H7 (cell line): ENCODE data around the gene CLTCL1. TPM values are rescaled to one million over a fixed set of nuclear protein-coding genes. Genes with fewer than 3 reads are reported as not detected.
"Not testable (repeated sequence)": the region's sequence is repeated elsewhere in the genome, so short reads cannot be mapped to it uniquely, and the experiment has no call there.

ENCODE experiments used
- DNase-seq: peaks from one replicate; pipeline ENCODE4 v3.0.0; 2012
- H3K27me3 ChIP-seq: 2 replicates; pipeline ENCODE4 v1.6.0; 2011; ENCODE audit warnings: mild to moderate bottlenecking, low read length; ENCODE audit not compliant: control insufficient read depth, insufficient read depth
- H3K36me3 ChIP-seq: replicated peaks from 2 replicates; pipeline ENCODE4 v1.5.1; 2011; ENCODE audit warnings: low read length; ENCODE audit not compliant: control insufficient read depth, insufficient read depth
- H3K4me3 ChIP-seq: 2 replicates; pipeline ENCODE4 v1.5.1; 2011; ENCODE audit warnings: low read depth, mild to moderate bottlenecking, control low read depth, low read length, moderate library complexity; ENCODE audit not compliant: insufficient read depth
- total RNA-seq: library from RNA; depleted of rRNA; stranded (reverse); fragments of >200 nt; shearing (Covaris generic); gene quantifications from 2 replicates; pipeline ENCODE4 v1.2.3, GENCODE V29; 2014

The CLTCL1 gene
- total RNA-seq, 1 experiment from 2014 or later: 10.3 TPM

DNA sequence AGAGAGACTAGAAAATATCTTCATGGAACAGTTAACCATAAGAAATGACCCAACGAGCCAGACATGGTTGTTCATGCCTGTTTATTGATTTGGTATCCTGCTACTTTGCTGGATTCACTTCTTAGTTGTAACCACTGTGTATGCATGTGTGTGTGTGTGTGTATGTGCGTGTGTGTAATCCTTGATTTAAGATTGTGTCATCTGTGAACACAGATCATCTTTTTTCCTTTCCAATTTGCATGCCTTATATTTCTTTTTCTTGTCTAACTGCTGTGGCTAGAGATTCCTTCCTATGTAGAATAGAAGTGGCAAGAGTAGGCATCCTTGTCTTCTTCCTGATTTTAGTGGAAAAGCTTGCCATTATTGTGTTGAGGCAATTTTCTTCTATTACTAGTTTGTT is 16.4 kb upstream of the CLTCL1 start:
- no peaks in the 10 kb centered on the region for H3K36me3 ChIP-seq
- DNase-seq: no peak
- H3K4me3 ChIP-seq: no peak overlapping the region

GRCh38 chr22:19306535-19306934 is 15.0 kb upstream of the CLTCL1 start:
- not testable (repeated sequence) for H3K27me3 ChIP-seq, H3K36me3 ChIP-seq, H3K4me3 ChIP-seq, DNase-seq

More for the DNA sequence above, 16.4 kb upstream of the CLTCL1 start:
- no peaks in the 10 kb centered on the region for H3K27me3 ChIP-seq

- no peak overlapping the region for H3K4me3 ChIP-seq
- no peaks in the 10 kb centered on the region for H3K27me3 ChIP-seq
- no peaks in the 10 kb centered on the region for H3K36me3 ChIP-seq
- no peak for DNase-seq
Measured at GRCh38 chr22:19304547-19304946, 13.0 kb upstream of the CLTCL1 start.

DNA sequence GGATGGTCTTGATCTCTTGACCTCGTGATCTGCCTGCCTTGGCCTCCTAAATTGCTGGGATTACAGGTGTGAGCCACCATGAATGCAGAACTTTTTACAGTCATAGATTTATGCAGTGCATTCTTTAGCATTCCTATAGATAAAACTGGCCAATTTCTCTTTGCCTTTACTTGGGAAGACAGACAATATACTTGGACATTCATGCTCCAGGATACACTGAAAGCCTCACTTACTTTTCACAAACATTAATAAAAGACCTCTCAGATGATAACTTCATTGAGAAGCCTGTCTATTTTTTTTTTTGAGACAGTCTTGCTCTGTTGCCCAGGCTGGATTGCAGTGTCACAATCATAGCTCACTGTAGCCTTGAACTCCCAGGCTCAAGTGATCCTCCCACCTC is 12.3 kb upstream of the CLTCL1 start:
- H3K36me3 ChIP-seq: no peaks in the 10 kb centered on the region

DNA sequence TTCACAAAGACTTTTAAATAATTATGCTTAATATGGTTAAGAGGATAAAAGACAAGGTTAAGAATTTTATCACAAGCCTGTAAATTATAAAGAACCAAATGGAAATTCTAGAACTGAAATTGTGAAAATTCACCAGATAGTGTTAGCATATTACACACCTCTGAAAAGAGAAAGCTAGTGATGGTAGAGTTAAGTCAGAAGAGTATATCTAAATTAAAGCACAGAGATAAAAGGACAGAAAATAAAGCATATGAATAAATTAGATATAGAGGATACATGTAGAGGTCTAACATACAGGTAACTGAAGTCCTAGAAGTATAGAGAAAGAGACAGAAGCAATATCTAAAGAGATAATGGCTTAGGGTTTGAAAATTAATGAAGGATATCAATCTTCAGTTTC is 4.2 kb upstream of the CLTCL1 start:
- H3K36me3 ChIP-seq: no peaks in the 10 kb centered on the region
- H3K4me3 ChIP-seq: no peak overlapping the region
- DNase-seq: no peak
- H3K27me3 ChIP-seq: peaks cover 5% of the 10 kb centered on the region; the same call in 1 of the 2 replicates

More for the DNA sequence above, 12.3 kb upstream of the CLTCL1 start:
- DNase-seq: no peak
- Histone ChIP-seq H3K27me3 (no peaks in the 10 kb centered on the region), H3K4me3 (no peak overlapping the region)

DNA sequence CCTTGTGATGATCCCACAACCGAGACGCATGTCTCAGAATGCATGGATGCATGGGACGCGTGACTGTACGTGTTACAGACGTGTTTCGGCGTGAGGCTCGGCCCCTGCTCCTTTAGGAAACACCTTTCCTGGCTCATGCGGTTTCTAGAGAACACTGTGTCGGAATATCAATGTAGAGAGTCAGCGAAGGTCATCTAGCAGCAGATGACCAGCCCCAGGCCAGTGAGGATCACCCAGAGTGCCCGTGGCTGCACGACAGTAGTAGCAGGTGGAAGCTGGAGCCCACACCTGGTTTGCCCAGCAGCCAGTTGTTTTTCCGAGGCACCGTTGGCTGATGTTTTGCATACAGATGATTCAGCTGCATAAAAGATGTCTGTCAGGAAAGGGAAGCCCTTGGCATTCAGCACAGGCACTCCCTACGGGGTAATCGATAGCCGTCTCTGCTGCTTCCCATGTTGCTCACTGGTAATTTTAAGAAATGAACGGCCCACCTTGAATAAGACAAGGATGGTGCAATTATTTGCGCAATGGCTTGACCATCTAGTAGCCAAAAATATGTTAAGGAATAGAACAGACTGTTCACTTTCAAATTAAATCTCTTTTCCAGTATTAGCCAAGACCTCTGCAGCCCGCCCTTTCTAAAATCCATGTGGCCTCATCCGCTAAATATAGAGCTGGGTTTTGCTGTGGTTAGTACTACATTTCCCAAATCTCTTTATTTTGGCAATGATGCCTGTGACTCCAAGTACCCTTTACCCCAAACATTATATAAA is 1.1 kb upstream of the CLTCL1 start:
- Histone ChIP-seq H3K36me3 (no peaks in the 10 kb centered on the region), H3K4me3 (peak overlapping the region; percentile 62), H3K27me3 (peaks cover 9% of the 10 kb centered on the region)
- no peak for DNase-seq

- Histone ChIP-seq H3K36me3 (no peaks in the 10 kb centered on the region), H3K4me3 (peak overlapping the region; percentile 70), H3K27me3 (peaks cover 9% of the 10 kb centered on the region)
- peak; percentile 77 for DNase-seq
Measured at GRCh38 chr22:19291218-19291579, 320 bp downstream of the CLTCL1 start.

- Histone ChIP-seq H3K4me3 (peak overlapping the region; percentile 70), H3K27me3 (peaks cover 9% of the 10 kb centered on the region), H3K36me3 (no peaks in the 10 kb centered on the region)
- peak; percentile 63 for DNase-seq
Measured at GRCh38 chr22:19290400-19291217, 910 bp downstream of the CLTCL1 start.

DNA sequence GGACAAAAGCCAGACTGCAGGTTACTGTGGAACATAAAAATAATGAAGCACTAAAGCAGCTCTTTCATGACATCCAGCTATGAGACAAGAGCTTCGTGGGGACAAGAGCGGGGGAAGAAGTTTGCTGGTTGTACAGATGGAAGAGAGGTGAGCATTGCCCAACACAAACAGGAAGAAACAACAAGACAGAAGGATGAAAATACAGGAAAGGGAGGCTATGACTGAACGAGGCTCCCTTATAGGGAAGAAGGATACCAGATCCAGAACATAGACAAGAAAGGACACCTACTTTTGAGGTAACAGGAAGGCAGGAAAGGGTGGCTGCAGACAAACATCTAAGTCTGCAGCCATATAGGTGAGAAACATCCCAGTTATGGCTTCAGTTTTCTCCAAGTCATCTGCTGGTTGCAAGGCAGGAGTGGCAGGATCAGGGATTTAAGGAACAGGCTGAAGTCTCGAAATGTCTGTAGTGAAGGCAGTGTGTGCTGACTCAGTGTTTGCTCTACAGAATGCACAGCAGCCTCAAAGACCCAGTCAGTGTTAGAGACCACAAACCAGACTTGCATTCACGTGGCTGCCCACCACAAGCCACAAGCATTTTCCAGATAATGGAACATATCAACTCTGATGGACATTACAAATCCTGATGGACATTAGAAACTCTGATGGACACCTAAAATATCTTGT is 1.9 kb downstream of the CLTCL1 start:
- Histone ChIP-seq H3K36me3 (no peaks in the 10 kb centered on the region), H3K4me3 (no peak overlapping the region), H3K27me3 (peaks cover 9% of the 10 kb centered on the region)
- no peak for DNase-seq

- Histone ChIP-seq H3K27me3 (peaks cover 9% of the 10 kb centered on the region), H3K4me3 (no peak overlapping the region), H3K36me3 (no peaks in the 10 kb centered on the region)
- DNase-seq: no peak
Measured at GRCh38 chr22:19287889-19288288, 3.6 kb downstream of the CLTCL1 start.

DNA sequence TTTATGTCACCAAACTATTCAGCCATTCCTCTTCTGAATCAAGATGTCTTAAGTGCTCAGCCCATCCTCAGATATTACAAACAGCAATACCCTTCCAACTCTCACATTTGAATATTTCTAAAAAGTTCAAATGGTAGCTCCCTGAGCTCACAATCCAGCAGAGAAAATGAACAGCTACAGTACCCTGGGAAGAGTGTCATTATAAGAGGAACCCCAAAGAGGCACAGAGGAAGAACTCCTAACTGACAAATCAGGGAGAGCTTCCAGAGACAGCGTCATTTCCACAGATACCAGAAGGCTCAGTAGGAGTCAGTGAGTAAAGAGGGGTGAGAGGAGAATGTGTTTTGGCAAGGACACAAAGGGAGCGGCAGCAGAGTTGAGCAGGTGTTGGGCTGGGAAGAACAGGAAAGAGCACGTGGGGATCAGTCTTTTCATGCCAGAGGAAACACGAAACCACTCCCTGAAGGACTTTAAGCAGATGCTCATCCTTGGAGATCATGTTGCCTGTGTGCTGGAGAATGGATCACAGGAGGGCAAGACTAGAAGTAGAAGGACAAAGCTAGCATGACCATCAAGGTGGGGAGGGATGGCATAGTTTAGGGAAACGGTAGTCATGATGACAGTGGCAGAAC is 4.3 kb downstream of the CLTCL1 start:
- Histone ChIP-seq H3K27me3 (peaks cover 9% of the 10 kb centered on the region), H3K4me3 (no peak overlapping the region), H3K36me3 (no peaks in the 10 kb centered on the region)
- DNase-seq: peak; percentile 65

- Histone ChIP-seq H3K36me3 (no peaks in the 10 kb centered on the region), H3K27me3 (peaks cover 5% of the 10 kb centered on the region), H3K4me3 (no peak overlapping the region)
- DNase-seq: no peak
Measured at GRCh38 chr22:19285831-19286230, 5.7 kb downstream of the CLTCL1 start.

- DNase-seq: not testable (repeated sequence)
Measured at GRCh38 chr22:19279143-19279542, 12.4 kb downstream of the CLTCL1 start.

DNA sequence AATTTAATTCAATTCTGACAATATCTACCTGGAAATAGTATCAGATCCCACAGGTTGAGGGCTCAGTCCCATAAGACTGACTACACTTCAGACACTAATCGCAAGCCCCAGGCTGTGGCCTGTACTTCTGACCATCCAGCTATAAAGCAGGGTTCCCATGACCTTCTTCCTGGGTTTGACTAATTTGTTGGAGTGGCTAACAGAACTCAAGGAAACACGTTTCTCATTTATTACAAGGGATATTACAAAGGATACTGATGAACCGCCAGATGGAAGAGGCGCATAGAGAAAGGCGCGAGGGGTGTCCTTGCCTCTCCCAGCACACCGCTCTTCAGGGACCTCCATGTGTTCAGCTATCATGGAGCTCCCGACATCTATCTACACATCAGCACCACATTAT is 13.7 kb downstream of the CLTCL1 start:
- Histone ChIP-seq H3K36me3 (no peaks in the 10 kb centered on the region), H3K27me3 (no peaks in the 10 kb centered on the region), H3K4me3 (no peak overlapping the region)
- no peak for DNase-seq

More at GRCh38 chr22:19279143-19279542, 12.4 kb downstream of the CLTCL1 start:
- H3K4me3 ChIP-seq, H3K36me3 ChIP-seq, H3K27me3 ChIP-seq: not testable (repeated sequence)
